K562 (cell line): ENCODE measurements around the gene CTSW. TPM values are rescaled to one million over a fixed set of nuclear protein-coding genes. Genes with fewer than 3 reads are reported as not detected.

Experiments used
- ATAC-seq: fragments of 200-7000 bp; cut with Tn5 transposase; 3 replicates; pipeline ENCODE4 v1.9.1; 2020; ENCODE audit warnings: moderate library complexity
- BruUV-seq: library from RNA; stranded (reverse); fragments of 400-500 nt; replicated peaks from 2 replicates; lab custom pipeline; 2021; lab: Mats Ljungman, UMichigan
- CTCF ChIA-PET: fragments of 300-600 bp; formaldehyde crosslinking; extraction: SDS; loops from one replicate; lab custom pipeline; 2021; ENCODE audit warnings: low intra/inter-chr PET ratio; lab: Yijun Ruan, JAX
- POLR2A ChIA-PET: fragments of 300-600, 350-650 bp; sonication (Branson Sonifier 250); formaldehyde crosslinking; extraction: SDS; loops from one replicate; lab custom pipeline; 2021; ENCODE audit warnings: antibody characterized with exemption, inconsistent platforms; lab: Yijun Ruan, JAX
- DNase-seq, 4 experiments: peaks; one replicate each; pipeline versions ENCODE4 v3.0.0 to v3.0.0-alpha.2; 2011 to 2018; ENCODE audit warnings: low spot score in 3 of 4, mixed read lengths in 3 of 4; ENCODE audit errors: extremely low read depth in 1 of 4
- FAIRE-seq: peaks from 2 replicates; lab custom pipeline; 2011; peaks lifted over from hg19 to GRCh38; lab: Jason Lieb, UNC
- H2AFZ ChIP-seq: 2 replicates; pipeline ENCODE4 v1.6.0; 2011; ENCODE audit warnings: low read depth, low read length, control low read depth, inconsistent platforms
- H3K27ac ChIP-seq: fragments of 200-600 bp; 3 replicates; pipeline ENCODE4 v1.8.0; 2011; ENCODE audit warnings: low read depth, mild to moderate bottlenecking, control low read depth, inconsistent platforms, low read length, moderate library complexity, mixed read lengths; ENCODE audit errors: extremely low read depth
- H3K27me3 ChIP-seq, 2 experiments: fragments of 300-600 bp in 1 of 2; 2 replicates in 1 of 2; 3 replicates in 1 of 2; pipeline versions ENCODE4 v1.6.0 to v1.8.0; 2011; ENCODE audit warnings: inconsistent platforms in 2 of 2, low read length in 2 of 2, mild to moderate bottlenecking in 1 of 2, mixed read lengths in 1 of 2, moderate library complexity in 1 of 2; ENCODE audit not compliant: control insufficient read depth in 2 of 2, insufficient read depth in 2 of 2
- H3K36me3 ChIP-seq: fragments of 300-600 bp; 3 replicates; pipeline ENCODE4 v1.8.0; 2011; ENCODE audit warnings: mild to moderate bottlenecking, low read length, inconsistent platforms; ENCODE audit not compliant: control insufficient read depth, insufficient read depth
- H3K4me1 ChIP-seq, 2 experiments: fragments of 200-600 bp in 1 of 2; replicated peaks in 1 of 2; 2 replicates in 1 of 2; 3 replicates in 1 of 2; pipeline versions ENCODE4 v1.5.1 to v1.8.0; 2011; ENCODE audit warnings: inconsistent platforms in 2 of 2, low read length in 2 of 2, mild to moderate bottlenecking in 1 of 2, mixed read lengths in 1 of 2, moderate library complexity in 1 of 2; ENCODE audit not compliant: control insufficient read depth in 2 of 2, insufficient read depth in 2 of 2
- H3K4me2 ChIP-seq: 2 replicates; pipeline ENCODE4 v1.6.1; 2011; ENCODE audit warnings: low read length, control low read depth, inconsistent platforms, mixed read lengths; ENCODE audit not compliant: insufficient read depth
- H3K4me3 ChIP-seq: fragments of 200-600 bp; sonication (generic), shearing (Covaris generic); 2 replicates; pipeline ENCODE4 v1.5.1; 2016; ENCODE audit warnings: control low read depth, inconsistent platforms
- H3K79me2 ChIP-seq: fragments of 200-600 bp; 3 replicates; pipeline ENCODE4 v1.8.0; 2011; ENCODE audit warnings: low read length, inconsistent platforms; ENCODE audit not compliant: control insufficient read depth, insufficient read depth
- H3K9ac ChIP-seq, 2 experiments: 2 replicates each; pipeline versions ENCODE4 v1.6.0 to v1.6.1; 2011; ENCODE audit warnings: low read depth in 2 of 2, low read length in 2 of 2, control low read depth in 1 of 2, inconsistent platforms in 1 of 2, mild to moderate bottlenecking in 1 of 2, mixed read lengths in 1 of 2; ENCODE audit not compliant: insufficient read depth in 1 of 2
- H3K9me1 ChIP-seq: one replicate; pipeline ENCODE4 v1.6.0; 2011; ENCODE audit warnings: inconsistent platforms, mild to moderate bottlenecking, low read length, moderate library complexity; ENCODE audit not compliant: control insufficient read depth, insufficient read depth
- H3K9me3 ChIP-seq: replicated peaks from 2 replicates; pipeline ENCODE4 v1.5.1; 2011; ENCODE audit warnings: low read depth, low read length, inconsistent platforms; ENCODE audit not compliant: control insufficient read depth, insufficient read depth
- H4K20me1 ChIP-seq: replicated peaks from 2 replicates; pipeline ENCODE4 v1.6.1; 2011; ENCODE audit warnings: low read length, inconsistent platforms, mixed read lengths; ENCODE audit not compliant: control insufficient read depth, insufficient read depth
- CCNT2 ChIP-seq: IDR thresholded peaks from 2 replicates; pipeline ENCODE4 v1.6.1; 2011; ENCODE audit warnings: borderline replicate concordance, low read depth, mild to moderate bottlenecking, moderate library complexity, mixed read lengths, low read length; ENCODE audit not compliant: insufficient read length; ENCODE audit errors: extremely low read depth
- EP300 ChIP-seq: IDR thresholded peaks from 2 replicates; pipeline ENCODE4 v1.6.1; 2012; ENCODE audit warnings: low read length, improper control_type of control experiment
- HES1 ChIP-seq: fragments of 450-650 bp; IDR thresholded peaks from 2 replicates; pipeline ENCODE4 v1.6.1; 2016; ENCODE audit warnings: low read depth, mild to moderate bottlenecking, moderate library complexity
- PURB ChIP-seq: sonication (generic); formaldehyde crosslinking; IDR thresholded peaks from 2 replicates; pipeline ENCODE4 v1.9.0; 2021; ENCODE audit warnings: low read depth, mild to moderate bottlenecking, missing genetic modification reagents
- SUPT5H ChIP-seq: fragments of 450-650 bp; IDR thresholded peaks from 2 replicates; pipeline ENCODE4 v1.6.1; 2016
- TARDBP ChIP-seq: fragments of 450-650 bp; IDR thresholded peaks from 2 replicates; pipeline ENCODE4 v1.6.1; 2016
- TEAD1 ChIP-seq, 2 experiments: fragments of 450-650 bp in 1 of 2; sonication (generic) in 1 of 2; formaldehyde crosslinking; IDR thresholded peaks; 2 replicates each; pipeline versions ENCODE4 v1.4.0 to v1.8.0; 2020 to 2022; ENCODE audit warnings: mild to moderate bottlenecking in 2 of 2, missing genetic modification reagents in 1 of 2
- TEAD4 ChIP-seq, 2 experiments: sonication (generic) in 1 of 2; formaldehyde crosslinking in 1 of 2; IDR thresholded peaks; 2 replicates each; pipeline versions ENCODE4 v1.6.1 to v1.8.0; 2012 to 2022; ENCODE audit warnings: borderline replicate concordance in 1 of 2, inconsistent platforms in 1 of 2, low read length in 1 of 2, mild to moderate bottlenecking in 1 of 2, missing genetic modification reagents in 1 of 2
- ZNF551 ChIP-seq: fragments of 250-450 bp; sonication (Bioruptor Pico); IDR thresholded peaks from 2 replicates; pipeline ENCODE4 v1.5.0; 2021; ENCODE audit warnings: mild to moderate bottlenecking, moderate library complexity
- WGBS: fragments of 100-300 bp; shearing (Covaris generic); methylation state at CpG from one replicate; pipeline ENCODE4 v1.1.6; 2016; ENCODE audit warnings: low coverage, mixed read lengths; ENCODE audit not compliant: insufficient coverage; ENCODE audit errors: missing lambda C conversion rate; 5-methylcytosine and 5-hydroxymethylcytosine counted together
- in situ Hi-C: fragments of 300-500 bp; cut with MboI; formaldehyde crosslinking; loops from 4 replicates; pipeline ENCODE4 v1.15.0; 2018; ENCODE audit warnings: inconsistent platforms, mixed read lengths
- intact Hi-C: fragments of 100-400 bp; cut with micrococcal nuclease; formaldehyde crosslinking; loops from 2 replicates; pipeline ENCODE4 v1.14.2; 2022
- polyA plus RNA-seq, 8 experiments: library from polyadenylated mRNA; depleted of rRNA in 4 of 8; stranded (reverse) in 5 of 8; unstranded in 3 of 8; fragments of >200 nt; fragmentation: Nextera tagmentation in 2 of 8; fragmentation: Illumina TruSeq in 1 of 8; extraction: Ambion mirVana in 2 of 8; extraction: Trizol in 1 of 8; gene quantifications; 2 replicates each; pipeline versions ENCODE4 v1.2.1 to v1.2.3, GENCODE V29; 2011 to 2014; ENCODE audit warnings: inconsistent platforms in 1 of 8, missing spikeins in 1 of 8
- total RNA-seq, 7 experiments: library from RNA; depleted of rRNA in 6 of 7; stranded (reverse); fragments of >200 nt in 6 of 7; fragmentation: Illumina TruSeq in 2 of 7; extraction: Trizol in 2 of 7; gene quantifications; 2 replicates each; pipeline versions ENCODE4 v1.2.1 to v1.2.3, GENCODE V29; 2011 to 2021; ENCODE audit warnings: low replicate concordance in 1 of 7
- TF ChIP-seq, protein P1 (sequence below), 2 experiments: fragments of 450-650 bp; formaldehyde crosslinking in 1 of 2; IDR thresholded peaks; 2 replicates each; pipeline versions ENCODE4 v1.4.0 to v1.6.1; 2014 to 2020; ENCODE audit warnings: mild to moderate bottlenecking in 2 of 2, borderline replicate concordance in 1 of 2, low read depth in 1 of 2
- TF ChIP-seq, protein P2 (sequence below): IDR thresholded peaks from 2 replicates; pipeline ENCODE4 v1.6.1; 2011; ENCODE audit not compliant: insufficient read length; ENCODE audit errors: extremely low read depth

Gene CTSW
- total and polyA plus RNA-seq, 9 of the 15 experiments (the other 6 are each of a cell fraction or from before 2014, with no cell fraction given): 0.04 TPM; not detected in 8

- intact Hi-C loops: no loop called here
- TF ChIP-seq, protein P1, sequence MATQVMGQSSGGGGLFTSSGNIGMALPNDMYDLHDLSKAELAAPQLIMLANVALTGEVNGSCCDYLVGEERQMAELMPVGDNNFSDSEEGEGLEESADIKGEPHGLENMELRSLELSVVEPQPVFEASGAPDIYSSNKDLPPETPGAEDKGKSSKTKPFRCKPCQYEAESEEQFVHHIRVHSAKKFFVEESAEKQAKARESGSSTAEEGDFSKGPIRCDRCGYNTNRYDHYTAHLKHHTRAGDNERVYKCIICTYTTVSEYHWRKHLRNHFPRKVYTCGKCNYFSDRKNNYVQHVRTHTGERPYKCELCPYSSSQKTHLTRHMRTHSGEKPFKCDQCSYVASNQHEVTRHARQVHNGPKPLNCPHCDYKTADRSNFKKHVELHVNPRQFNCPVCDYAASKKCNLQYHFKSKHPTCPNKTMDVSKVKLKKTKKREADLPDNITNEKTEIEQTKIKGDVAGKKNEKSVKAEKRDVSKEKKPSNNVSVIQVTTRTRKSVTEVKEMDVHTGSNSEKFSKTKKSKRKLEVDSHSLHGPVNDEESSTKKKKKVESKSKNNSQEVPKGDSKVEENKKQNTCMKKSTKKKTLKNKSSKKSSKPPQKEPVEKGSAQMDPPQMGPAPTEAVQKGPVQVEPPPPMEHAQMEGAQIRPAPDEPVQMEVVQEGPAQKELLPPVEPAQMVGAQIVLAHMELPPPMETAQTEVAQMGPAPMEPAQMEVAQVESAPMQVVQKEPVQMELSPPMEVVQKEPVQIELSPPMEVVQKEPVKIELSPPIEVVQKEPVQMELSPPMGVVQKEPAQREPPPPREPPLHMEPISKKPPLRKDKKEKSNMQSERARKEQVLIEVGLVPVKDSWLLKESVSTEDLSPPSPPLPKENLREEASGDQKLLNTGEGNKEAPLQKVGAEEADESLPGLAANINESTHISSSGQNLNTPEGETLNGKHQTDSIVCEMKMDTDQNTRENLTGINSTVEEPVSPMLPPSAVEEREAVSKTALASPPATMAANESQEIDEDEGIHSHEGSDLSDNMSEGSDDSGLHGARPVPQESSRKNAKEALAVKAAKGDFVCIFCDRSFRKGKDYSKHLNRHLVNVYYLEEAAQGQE (IDR thresholded peaks at IDR 0.05; ENCODE audit: borderline replicate concordance): no peak
- TF ChIP-seq, protein P1 (CRISPR knock-in tag; IDR thresholded peaks at IDR 0.05; ENCODE audit: low read depth): no peak
- no peak for TF ChIP-seq ZNF551 (CRISPR knock-in tag)
- 0 out of 4 replicates have a peak, but pooled peaks of 1 of the 2 experiments have one; percentile 28 for TF ChIP-seq TEAD1 (CRISPR knock-in tag; IDR thresholded peaks at IDR 0.05)
- no peak for TF ChIP-seq PURB (CRISPR knock-in tag)
- TF ChIP-seq, protein P2, sequence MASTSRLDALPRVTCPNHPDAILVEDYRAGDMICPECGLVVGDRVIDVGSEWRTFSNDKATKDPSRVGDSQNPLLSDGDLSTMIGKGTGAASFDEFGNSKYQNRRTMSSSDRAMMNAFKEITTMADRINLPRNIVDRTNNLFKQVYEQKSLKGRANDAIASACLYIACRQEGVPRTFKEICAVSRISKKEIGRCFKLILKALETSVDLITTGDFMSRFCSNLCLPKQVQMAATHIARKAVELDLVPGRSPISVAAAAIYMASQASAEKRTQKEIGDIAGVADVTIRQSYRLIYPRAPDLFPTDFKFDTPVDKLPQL: no peak
- no peak for TF ChIP-seq HES1
- no peak for TF ChIP-seq TEAD4 (IDR thresholded peaks at IDR 0.05; ENCODE audit: low read length)
- 0 out of 2 replicates have a peak, but pooled peaks have one; percentile 57 for TF ChIP-seq TEAD4 (CRISPR knock-in tag; IDR thresholded peaks at IDR 0.05; ENCODE audit: borderline replicate concordance)
- no peak for TF ChIP-seq TARDBP
- TF ChIP-seq EP300: no peak
- peak; percentile 15 for TF ChIP-seq CCNT2
- TF ChIP-seq SUPT5H: peak; percentile 2; the same call in 1 of the 2 replicates
Measured at GRCh38 chr11:65852508-65853245, 27.0 kb upstream of the CTSW start.

More at GRCh38 chr11:65852508-65853245, 27.0 kb upstream of the CTSW start:
- peaks cover 4 to 42% of the 10 kb centered on the region in 2 experiments; a peak in 3 of 5 replicates for H3K4me1 ChIP-seq
- H3K9ac ChIP-seq: no peak overlapping the region
- ATAC-seq (peak; percentile 1), DNase-seq (peak in 1 of 4 experiments; percentile 13), FAIRE-seq (no peak)
- peaks cover 22% of the 10 kb centered on the region for H4K20me1 ChIP-seq
- no peak overlapping the region for H2AFZ ChIP-seq
- in situ Hi-C loops: no loop called here
- H3K9me1 ChIP-seq: peaks cover 11% of the 10 kb centered on the region
- ChIA-PET CTCF (no interaction called here), POLR2A (interaction anchor here (0.6 to 5.9 kb wide), 16 partner anchors 8 to 237 kb away, joined by 3 to 67 read pairs (median 4); partner anchors contain the start of genes FIBP, RNASEH2C and SNX32)
- peaks cover 7% of the 10 kb centered on the region; the same call in 1 of the 2 replicates for H3K9me3 ChIP-seq
- H3K4me3 ChIP-seq: no peak overlapping the region
- H3K36me3 ChIP-seq: peaks cover 56% of the 10 kb centered on the region
- H3K27ac ChIP-seq: no peak overlapping the region
- 97% methylated on average over 26 of the region's 33 CpGs for WGBS
- peaks cover 42% of the 10 kb centered on the region for H3K79me2 ChIP-seq
- no peaks in the 10 kb centered on the region for H3K27me3 ChIP-seq
- no peak overlapping the region for H3K4me2 ChIP-seq
- BruUV-seq: no TSS peak
